ENCODE data around the gene ZP3. TPM values are rescaled to one million over a fixed set of nuclear protein-coding genes. Genes with fewer than 3 reads are reported as not detected.
A peak's percentile ranks its signal among the peaks of the same experiment; 100 is the strongest.
"Not testable (repeated sequence)": the region's sequence is repeated elsewhere in the genome, so short reads cannot be mapped to it uniquely, and the experiment has no call there.

ZP3 gene
- total RNA-seq, 4 donors from 2014 or later, result 2.8 to 4.3 (median 3.3) TPM; not detected in 1

- H3K4me3 ChIP-seq, DNase-seq, H3K27me3 ChIP-seq: not testable (repeated sequence)
Measured at GRCh38 chr7:76480403-76481253, 55.9 kb downstream of the ZP3 start.

GRCh38 chr7:76482660-76483059, 57.9 kb downstream of the ZP3 start:
- H3K9me3 ChIP-seq, H3K4me3 ChIP-seq, H3K4me1 ChIP-seq, DNase-seq, H3K27ac ChIP-seq, H3K27me3 ChIP-seq: not testable (repeated sequence)
- peaks cover 0 to 13% (median 0%) of the 10 kb centered on the region in 3 donors for H3K36me3 ChIP-seq

More at GRCh38 chr7:76480403-76481253, 55.9 kb downstream of the ZP3 start:
- not testable (repeated sequence) for H3K4me1 ChIP-seq, H3K9me3 ChIP-seq, H3K27ac ChIP-seq
- H3K36me3 ChIP-seq, result peaks cover 0 to 13% (median 0%) of the 10 kb centered on the region in 3 donors

GRCh38 chr7:76483081-76483480, 58.3 kb downstream of the ZP3 start:
- not testable (repeated sequence) for H3K27me3 ChIP-seq, H3K9me3 ChIP-seq, DNase-seq, H3K4me1 ChIP-seq, H3K27ac ChIP-seq, H3K4me3 ChIP-seq
- H3K36me3 ChIP-seq, result peaks cover 0 to 13% (median 0%) of the 10 kb centered on the region in 3 donors

GRCh38 chr7:76484456-76484855, 59.7 kb downstream of the ZP3 start:
- DNase-seq, H3K27ac ChIP-seq, H3K9me3 ChIP-seq, H3K4me3 ChIP-seq, H3K27me3 ChIP-seq, H3K4me1 ChIP-seq: not testable (repeated sequence)
- peaks cover 0 to 13% (median 0%) of the 10 kb centered on the region in 3 donors for H3K36me3 ChIP-seq

GRCh38 chr7:76485822-76486610, 61.3 kb downstream of the ZP3 start:
- not testable (repeated sequence) for H3K27me3 ChIP-seq, H3K27ac ChIP-seq, DNase-seq, H3K4me3 ChIP-seq, H3K9me3 ChIP-seq, H3K4me1 ChIP-seq
- peaks cover 0 to 13% (median 0%) of the 10 kb centered on the region in 3 donors for H3K36me3 ChIP-seq

GRCh38 chr7:76486618-76487017, 61.9 kb downstream of the ZP3 start:
- H3K27ac ChIP-seq, H3K27me3 ChIP-seq, H3K4me3 ChIP-seq, H3K9me3 ChIP-seq, H3K4me1 ChIP-seq: not testable (repeated sequence)
- peak in 1 of 3 donors; percentile 64 for DNase-seq
- H3K36me3 ChIP-seq, result peaks cover 0 to 13% (median 0%) of the 10 kb centered on the region in 3 donors

- not testable (repeated sequence) for H3K4me1 ChIP-seq, H3K27me3 ChIP-seq, H3K9me3 ChIP-seq, DNase-seq, H3K27ac ChIP-seq, H3K4me3 ChIP-seq, H3K36me3 ChIP-seq
Measured at GRCh38 chr7:76487969-76488368, 63.2 kb downstream of the ZP3 start.

Other genes with a start within 250 kb of the ZP3 start
- 1 to 10 TPM in 2 of 4 donors, under 1 TPM in 1, not detected in 1; 0.85 to 7.4 (median 1.2) TPM for gene SRRM3, start 223.1 kb upstream of the ZP3 start, total RNA-seq
- 100 to 1,000 TPM in 1 of 4 donors, 10 to 100 TPM in 3; 59.0 to 139 (median 88.3) TPM for gene HSPB1, start 122.3 kb upstream of the ZP3 start, total RNA-seq
- 10 to 100 TPM; 40.5 to 74.3 (median 53.6) TPM for gene YWHAG, start 66.0 kb upstream of the ZP3 start, total RNA-seq
- 1 to 10 TPM in 1 of 4 donors, not detected in 3; 2.8 TPM for gene SSC4D, start 15.3 kb upstream of the ZP3 start, total RNA-seq
- gene DTX2, start 36.8 kb downstream of the ZP3 start, total RNA-seq, result 10 to 100 TPM; 32.2 to 72.8 (median 59.2) TPM
- 1 to 10 TPM in 3 of 4 donors, not detected in 1; 1.4 to 5.2 (median 3.3) TPM for gene UPK3B, start 85.6 kb downstream of the ZP3 start, total RNA-seq
- gene SPDYE16, start 118.3 kb downstream of the ZP3 start, total RNA-seq, result 1 to 10 TPM in 1 of 4 donors, not detected in 3; 1.7 TPM
- 10 to 100 TPM in 2 of 4 donors, 1 to 10 TPM in 2; 6.3 to 14.0 (median 9.8) TPM for gene POMZP3, start 202.3 kb downstream of the ZP3 start, total RNA-seq

All from Peyer's patch (tissue), 4 donors.